Activated naive CD4-positive, alpha-beta T cell treated with Interleukin-2 at 50 U/mL for 16 hours (primary cell): ENCODE measurements around the gene CELA3B.
"Not testable (repeated sequence)": the region's sequence is repeated elsewhere in the genome, so short reads cannot be mapped to it uniquely, and the experiment has no call there.

Experiments
- DNase-seq: peaks from one replicate; pipeline ENCODE4 v3.0.0-alpha.2; 2020

Gene CELA3B, protein sequence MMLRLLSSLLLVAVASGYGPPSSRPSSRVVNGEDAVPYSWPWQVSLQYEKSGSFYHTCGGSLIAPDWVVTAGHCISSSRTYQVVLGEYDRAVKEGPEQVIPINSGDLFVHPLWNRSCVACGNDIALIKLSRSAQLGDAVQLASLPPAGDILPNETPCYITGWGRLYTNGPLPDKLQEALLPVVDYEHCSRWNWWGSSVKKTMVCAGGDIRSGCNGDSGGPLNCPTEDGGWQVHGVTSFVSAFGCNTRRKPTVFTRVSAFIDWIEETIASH

DNA sequence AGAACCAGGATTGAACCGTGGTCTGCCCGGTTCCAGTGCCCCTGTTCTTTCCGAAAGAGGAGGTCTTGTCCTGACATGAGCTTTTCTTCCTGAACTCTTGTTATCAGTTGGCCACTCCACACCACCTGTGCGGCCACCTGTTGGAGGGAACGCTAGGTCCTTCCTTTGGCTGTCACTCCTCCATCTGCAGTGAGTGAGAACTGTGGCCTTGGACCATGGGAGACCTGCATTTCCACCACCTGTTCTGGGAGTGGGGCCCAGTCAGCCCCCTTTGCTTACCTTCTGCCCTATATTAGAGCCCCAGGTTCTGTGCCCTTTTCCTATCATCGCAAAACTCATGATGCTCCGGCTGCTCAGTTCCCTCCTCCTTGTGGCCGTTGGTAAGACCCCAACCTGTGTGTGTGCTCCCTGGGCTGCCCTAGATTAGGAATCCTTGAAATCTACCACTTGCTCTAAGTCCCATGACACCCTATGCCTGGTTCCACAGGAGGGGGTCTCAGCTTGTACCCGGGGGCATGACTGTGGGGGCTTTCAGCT lies at the start of gene CELA3B:
Gene CELA3B, plus strand, starts transcription at position 320 of the 537 bp plus-strand sequence. Its CDS starts 18 bp downstream, at position 338.
- DNase-seq, result not testable (repeated sequence)

DNA sequence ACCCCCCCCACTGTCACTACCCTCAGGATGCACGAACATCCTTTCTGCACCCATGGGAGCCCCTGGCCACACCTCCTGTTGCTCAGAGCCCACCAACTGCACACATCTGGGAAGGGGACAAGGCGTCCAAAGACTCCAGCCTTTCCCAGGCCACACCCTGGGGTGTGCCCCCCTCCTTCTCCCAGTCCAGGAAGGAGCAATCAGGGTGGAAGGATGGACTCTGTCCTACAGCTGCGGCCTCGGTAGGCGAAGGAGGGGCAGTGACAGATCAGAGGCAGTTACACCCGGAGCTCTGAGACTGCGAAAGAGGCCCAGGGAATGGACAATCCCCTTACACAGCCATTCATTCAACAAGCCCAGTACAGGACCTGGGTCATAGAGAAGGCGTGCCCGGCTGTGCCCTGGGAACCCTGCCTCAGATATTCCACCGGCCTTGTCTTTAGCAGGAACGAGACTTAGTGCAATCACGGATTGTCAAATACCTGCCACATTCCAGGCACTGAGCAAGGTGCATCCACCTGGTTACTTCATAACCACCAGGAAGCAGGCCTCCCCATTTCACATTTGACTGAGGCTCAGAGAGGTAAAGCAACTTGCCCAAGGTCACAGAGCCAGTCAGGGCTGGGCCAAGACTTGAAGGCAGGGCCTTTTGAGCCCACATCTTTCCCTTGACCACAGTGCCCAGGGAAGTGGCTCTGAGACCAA lies 49.1 kb upstream of the CELA3B start:
- DNase-seq, result no peak

DNA sequence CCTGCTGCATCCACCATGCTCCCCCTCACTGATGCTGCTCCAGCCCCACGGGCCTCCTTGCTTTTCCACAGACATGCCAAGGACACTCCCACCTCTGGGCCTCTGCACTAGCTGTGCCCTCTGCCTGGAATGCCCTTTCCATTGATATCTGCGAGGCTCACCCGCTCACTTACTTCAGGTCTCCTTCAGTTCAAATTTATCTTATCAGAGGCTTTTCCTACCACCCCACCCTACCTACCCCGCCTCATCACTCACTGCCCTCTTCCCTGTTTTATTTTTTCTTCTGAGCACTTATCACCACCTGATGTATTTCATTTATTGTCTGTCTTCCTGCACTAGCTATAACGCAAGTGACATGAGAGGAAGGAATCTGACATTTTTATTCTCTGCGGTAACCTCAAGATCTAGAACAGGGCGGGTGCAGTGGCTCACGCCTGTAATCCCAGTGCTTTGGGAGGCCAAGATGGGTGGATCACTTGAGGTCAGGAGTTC lies 46.7 kb upstream of the CELA3B start:
- DNase-seq, result no peak

DNA sequence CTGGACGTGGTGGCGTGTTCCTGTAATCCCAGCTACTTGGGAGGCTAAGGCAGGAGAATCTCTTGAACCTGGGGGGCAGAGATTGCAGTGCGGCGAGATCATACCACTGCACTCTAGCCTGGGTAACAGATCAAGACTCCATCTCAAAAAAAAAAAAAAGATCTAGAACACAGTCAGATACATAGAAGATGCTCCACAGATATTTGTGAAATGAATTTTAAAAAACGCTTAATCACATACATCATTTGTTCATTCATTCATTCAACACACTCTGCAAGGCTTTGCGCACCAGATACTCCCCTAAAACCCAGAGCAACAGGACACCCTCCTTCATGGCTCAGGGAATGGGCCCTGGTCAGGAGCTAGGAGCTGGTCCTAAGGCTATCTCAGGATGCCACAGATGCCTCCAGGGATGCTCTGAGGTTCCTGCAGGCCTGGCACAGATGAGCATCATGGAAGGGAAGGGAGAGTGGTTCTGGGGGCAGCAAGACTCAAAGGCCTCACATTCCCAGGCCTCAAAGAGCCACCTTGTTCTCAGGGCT lies 46.1 kb upstream of the CELA3B start:
- DNase-seq, result no peak

DNA sequence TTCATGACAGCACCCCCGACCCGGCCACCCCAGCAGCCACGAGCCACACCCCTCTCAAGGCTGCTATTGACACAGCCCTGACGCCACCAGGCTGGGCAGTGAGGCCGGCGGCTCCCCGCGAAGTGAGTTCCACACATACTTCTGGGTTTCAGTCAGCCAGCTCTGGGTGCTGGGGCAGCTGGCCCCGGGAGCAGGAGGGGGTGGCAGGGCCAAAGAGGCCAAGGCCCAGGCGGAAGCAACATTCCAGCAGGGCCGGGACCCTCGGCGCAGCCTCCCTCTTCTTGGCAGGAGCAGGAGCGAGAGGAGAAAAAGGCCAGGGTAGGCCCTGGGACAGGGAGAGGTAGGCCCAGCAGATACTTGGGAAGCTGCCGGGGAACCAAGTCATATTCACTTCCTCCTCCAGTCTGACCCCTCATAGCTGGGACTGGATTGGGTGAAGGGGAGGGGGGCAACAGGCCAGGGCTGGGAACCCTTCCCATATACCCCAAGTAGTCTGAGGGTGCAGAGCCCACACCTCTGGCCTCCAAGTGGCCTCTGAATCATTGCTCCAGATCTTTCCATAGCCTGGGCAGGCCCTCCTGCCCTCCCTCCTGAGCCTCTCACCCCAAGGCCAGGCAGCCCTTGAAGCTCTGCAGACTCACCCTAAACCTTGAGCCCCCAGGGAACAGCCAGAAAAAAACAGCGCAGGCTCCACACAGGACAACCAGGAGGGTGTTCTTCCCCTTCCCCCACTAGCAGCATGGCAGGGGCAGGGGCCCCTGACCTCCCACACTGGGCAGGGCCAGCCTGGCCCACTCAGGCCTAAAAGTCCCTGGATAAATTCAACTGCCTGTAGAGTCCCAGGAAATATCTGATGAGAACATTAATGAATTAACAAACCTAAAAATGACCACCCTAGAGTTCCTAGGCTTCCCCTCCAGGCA lies 45.4 kb upstream of the CELA3B start:
- no peak for DNase-seq

DNA sequence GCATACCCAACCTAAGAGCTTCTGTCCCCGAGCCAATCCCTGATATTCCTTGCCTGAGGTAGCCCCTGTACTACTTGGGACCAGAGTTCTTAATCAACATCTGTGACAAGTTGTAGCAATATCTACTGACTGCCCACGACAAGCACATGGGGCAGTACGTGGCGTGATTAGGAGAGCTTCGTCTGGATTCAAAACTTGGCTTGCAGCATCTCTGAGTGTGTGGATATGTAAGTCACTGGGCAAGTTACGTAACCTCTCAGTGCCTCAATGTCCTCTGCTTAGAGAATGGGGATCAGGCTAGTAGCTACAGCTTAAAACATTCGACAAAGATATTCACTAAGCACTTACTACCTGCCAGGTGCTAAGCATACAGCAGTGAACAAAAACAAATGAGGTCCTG lies 44.7 kb upstream of the CELA3B start:
- no peak for DNase-seq

DNA sequence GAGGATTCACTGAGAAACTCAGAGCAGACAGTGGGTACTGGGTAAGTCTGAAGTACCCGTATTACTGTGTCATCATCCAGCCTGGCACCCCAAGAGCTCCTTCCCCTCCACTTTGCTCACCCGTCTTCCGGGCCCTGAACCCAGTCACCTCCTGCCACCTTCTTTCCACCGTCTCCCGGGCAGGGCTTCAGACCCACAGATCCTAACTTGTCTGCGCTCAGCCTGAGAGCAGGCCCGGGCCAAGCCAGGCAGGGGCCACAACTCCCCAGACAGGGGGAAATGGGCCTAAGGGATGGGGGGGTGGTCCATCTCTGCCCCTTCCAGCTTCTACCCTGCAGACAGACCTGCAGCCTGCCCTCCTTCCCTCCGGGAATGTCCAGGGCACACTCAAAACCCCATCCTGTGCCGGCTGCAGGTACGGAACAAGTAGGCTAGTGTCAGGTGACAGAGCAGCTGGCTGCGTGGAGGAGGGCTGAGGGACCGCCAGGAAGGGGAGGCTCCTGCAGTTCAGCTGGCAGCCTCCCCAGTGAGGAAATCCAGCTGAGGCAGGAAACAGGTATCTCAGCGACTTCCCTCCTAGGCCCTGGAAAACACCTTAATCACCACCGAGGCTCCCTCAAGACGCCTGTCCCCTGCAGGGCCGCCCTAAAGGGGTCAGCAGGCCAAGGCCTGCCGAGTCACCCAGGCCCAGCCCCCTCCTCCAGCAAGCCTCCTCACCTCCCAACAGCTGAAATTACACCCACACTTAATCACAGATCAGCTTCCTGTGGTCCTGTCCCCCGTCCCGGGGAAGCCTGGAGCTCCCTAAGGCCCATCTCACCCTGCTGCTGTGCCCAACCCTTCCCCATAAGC lies 43.2 kb upstream of the CELA3B start:
- no peak for DNase-seq

DNA sequence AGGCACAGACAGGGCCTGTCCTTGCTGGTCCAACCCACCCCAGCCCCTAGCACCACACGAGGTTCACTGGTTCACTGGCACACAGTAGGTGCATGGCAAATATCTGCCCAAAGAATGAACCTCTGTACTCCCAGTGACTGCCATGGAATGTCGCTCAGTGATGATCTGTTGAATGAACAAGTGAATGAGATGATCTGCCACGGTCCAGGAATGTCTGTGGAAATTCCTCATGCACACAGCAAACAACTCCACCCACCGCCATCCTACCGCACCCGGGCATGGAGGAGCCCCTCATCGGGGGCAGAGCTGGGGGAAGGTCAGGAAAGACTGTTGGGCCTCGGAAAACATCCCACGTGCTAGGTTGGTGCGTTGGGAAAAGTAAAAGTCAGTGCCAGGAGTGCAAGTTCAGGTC lies 41.4 kb upstream of the CELA3B start:
- no peak for DNase-seq

DNA sequence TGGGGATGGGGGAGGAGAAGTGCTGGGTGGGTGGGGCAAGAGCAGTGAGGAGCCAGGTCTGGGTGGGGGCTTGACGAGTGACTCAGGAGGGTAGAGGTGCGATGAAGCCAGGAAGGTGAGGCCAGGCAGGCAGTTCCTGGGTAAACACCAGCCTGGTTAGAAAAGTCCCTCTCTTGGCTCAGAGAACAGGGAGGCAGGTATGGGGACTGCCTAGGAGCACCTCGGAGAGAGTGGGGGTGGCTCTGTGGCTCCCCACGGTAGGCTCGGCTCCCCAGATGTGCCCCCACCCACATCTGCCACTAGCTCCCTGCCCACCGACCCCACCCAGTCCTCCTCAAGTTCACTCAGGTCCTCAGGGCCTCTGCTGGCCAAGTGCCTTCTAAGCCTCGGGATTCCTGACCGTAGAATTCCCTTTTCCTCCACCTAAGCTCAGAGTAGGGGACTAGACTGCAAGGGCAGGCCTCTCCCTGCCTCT lies 40.9 kb upstream of the CELA3B start:
- no peak for DNase-seq

DNA sequence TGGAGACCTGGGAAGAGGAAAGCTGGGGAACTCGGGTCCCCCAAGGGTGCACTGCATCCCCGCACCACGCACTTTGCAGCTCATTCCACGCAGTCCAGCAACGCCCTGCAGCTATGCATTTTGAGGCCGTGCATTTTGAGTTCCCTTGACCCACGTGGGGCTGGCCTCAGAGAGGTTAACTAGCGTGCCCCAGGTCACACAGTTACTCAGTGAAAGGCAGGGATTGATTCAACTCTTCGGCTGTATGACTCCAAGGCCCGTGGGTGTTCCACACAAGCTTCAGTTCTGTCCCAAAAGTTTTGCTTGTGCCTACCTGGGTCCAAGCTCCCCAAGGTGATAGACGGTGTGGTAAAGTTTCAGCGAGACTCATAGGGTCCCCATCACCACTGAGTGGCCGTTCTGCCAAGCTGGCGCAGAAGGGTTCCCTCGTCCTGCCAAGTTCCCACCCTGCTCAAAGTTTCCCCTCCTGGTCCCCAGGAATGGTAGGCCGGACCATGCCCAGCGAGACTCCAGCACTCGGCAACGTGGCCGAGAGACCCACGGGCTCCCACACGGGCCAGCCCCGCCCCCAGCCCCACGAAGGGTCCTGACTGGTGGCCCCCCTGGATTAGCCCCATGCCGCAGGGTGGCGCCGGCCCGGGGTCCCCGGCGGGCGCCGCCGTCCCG lies 40.3 kb upstream of the CELA3B start:
- peak; percentile 8 for DNase-seq

DNA sequence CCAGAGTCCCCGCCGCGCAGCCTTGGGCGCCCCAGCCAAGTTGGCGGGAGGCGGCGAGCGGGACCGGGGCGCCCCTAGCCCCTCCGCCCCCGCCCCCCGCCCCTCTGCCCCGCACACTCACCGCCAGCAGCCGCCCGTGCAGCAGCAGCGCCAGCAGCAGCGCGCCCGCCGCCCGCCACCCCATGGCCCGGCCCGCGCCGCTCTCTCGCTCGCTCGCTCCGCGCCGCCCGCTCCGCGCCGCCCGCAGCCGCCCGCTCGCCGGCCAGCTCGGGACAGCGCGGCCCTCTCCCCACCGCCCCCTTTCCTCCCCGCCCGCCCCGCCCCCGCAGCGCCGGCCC lies 39.8 kb upstream of the CELA3B start, which contains the start of gene HSPG2:
Gene HSPG2, minus strand, starts transcription at position 277 of the 338 bp plus-strand sequence. Its CDS starts 93 bp downstream, at position 184.
- no peak for DNase-seq

DNA sequence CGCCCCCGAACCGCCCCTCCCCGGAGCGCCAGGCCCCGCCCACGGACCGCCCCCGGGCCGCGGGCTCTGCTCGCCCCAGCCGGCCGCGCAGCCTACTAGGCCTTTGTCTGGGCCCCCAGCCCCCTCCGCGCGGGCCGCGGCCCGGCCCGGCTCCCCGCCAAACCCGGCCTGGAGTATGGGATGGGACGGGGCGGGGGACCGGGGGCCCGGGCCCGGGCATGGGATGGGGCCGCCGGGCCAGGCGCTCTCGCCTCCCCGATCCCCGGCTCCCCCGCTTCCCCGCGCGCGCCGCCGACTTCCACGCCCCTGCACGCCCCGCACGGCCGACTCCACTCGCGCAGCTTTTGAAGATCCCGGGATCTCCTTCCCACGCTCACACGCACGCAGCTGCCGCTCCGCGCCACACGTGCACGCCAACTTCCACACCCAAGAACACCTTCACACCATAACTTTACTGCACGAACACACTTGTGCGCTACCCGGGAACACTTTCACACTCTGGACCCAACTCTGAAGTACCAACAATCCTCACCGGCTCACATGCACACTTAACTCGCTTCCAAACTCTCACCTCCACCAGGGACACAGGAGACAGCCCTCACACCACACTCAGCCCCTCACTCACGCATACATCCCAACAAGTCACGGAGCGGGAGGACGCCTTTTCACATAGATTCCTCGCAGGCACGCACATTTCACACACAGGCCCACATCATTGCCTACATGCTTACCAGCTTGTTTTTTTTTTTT lies 39.3 kb upstream of the CELA3B start:
- peak; percentile 67 for DNase-seq

DNA sequence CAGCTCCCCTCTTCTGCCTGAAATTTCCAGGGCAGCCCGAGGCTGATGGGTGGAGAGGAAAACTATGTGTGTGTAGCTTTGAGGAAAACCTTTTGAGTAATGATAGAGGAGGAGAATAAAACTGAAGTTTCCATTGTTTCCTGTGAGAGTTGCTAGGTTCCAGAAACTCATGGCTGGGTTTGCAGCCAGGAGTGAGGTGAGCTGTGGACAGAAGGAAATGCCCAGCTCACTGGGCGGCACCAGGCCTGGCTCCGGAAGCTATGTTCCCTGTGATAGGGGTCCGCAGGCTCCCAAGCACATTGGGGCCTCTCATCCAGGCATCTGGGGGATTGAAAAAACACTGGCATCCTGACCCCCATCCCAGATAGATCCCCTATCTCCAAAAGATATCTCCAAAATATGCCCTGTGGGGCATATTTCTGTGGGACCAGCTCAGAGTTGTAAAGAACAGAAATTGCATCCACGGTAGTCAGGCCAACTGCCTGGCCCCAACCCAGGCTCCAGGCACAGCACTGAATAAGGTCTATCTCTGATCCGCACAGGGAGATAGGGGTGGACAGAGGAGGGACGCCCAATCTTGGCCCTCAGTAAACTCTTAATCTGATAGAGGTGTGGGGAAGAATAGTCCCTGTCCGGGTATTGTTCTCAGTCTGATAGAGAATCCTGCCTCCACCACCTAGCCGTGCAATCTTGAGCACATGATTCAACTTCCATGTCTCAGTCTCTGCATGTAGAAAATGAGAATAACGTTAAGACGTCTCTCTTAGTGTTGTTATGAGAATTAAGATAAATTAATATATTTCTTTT lies 37.9 kb upstream of the CELA3B start:
- no peak for DNase-seq

DNA sequence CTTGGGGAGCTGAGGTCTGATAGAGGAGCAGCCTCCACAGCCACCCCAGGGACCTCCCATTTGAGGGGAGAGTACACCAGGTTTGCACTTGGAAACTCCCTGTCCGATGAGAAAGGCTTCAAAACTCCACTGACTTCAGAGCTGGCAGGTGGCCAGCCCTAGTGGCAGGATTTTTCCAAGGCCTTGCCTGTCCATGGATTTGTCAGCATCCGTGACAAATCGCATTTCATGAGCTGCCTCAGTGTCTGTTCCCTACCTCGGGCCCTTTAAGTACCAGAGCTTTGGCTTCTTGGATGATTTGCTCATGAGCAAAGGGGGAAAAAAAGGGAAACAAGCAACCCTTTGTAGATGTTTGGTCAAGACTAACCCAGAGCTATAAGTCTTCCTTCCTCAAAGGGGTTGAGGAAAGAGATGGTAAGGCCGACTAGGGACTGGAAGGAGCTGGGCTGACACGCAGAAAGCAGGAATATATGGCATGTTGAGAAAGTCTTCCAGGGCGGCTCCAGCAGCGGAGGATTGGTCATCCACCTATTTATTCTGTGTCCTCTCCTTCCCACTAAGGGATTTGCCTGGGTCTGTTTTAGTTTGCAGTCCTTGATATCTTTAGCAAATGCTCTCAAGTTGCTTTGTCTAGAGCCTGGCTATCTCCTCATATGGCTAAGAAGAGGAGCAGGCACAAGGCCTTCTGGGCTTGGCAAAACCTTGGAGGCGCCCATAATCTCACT lies 37.0 kb upstream of the CELA3B start:
- DNase-seq, result no peak

DNA sequence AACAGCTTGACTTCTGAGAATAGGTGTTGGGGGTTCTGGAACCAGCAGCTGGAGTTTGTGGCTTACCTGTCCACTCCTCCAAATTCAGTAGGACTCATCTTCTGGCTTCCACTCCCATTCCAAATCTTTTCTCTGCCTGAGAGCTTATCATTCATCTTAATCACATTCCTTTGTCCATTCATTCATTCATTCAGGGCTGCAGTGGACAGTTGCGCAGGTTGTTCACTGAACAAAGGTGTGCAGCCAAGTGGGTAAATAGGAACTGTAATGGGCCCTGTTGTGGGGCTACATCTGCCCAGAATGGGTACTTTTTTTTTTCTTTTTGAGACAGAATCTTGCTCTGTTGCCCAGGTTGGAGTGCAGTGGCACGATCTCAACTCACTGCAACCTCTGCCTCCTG lies 36.3 kb upstream of the CELA3B start:
- no peak for DNase-seq

DNA sequence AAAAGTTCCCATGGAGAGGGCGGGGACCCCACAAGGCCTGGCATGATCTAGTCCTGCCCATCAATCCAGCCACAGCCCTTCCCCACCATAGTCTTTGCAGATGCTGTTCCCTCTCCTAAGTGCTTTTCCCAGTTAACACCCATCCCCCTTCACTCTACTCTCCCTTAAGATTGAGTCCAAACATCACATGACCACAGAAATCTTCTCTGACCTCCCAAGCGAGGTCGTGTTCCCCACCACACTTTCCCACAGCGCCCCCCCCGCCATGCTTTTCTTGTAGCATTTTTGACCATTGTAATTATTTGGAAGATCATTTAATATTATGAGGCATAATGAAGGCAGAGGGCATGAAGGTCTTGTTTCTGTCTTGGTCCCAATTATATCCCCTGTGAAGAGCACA lies 35.5 kb upstream of the CELA3B start:
- no peak for DNase-seq

DNA sequence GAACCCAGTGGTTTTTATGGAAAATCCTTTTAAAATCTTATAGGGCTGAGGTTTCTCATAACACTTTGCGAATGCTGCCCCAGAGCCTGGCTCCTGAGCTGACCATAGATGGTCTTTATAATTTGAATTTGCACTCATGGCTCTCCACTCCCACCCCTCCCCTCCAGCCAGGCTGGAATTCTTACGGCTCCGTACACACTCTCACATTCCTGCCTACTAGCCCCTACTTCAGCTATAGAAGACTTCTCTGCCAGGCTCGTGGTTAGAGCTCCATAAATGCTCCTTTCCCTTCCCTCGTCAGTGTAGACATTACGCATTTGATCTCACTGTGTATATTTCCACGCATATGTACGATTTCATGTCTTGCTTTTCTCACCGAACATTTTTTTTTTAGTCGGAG lies 34.4 kb upstream of the CELA3B start:
- no peak for DNase-seq

DNA sequence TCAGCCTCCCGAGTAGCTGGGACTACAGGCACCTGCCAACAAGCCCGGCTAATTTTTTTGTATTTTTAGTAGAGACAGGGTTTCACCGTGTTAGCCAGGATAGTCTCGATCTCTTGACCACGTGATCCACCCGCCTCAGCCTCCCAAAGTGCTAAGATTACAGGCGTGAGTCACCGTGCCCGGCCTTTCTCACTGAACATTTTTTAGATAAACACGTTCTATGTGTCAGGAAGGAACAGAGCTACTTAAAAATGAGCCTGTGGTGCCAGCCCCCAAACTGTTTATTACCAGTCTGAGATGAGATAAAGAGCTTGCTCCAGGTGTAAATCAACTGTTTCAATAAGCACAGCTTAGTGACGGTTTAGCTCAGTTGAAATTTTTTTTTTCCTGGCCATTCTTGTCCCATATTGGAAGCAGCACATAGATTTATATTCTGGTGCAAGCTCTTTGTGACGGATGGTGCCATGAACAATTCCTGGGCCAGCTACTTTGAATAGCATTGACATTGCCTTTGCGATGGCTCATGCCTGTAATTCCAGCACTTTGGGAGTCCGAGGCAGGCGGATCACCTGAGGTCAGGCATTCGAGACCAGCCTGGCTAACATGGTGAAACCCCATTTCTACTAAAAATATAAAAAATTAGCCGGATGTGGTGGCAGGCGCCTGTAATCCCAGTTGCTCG lies 33.7 kb upstream of the CELA3B start:
- not testable (repeated sequence) for DNase-seq
